K562 (cell line): ENCODE data around the gene CEBPB. TPM values are rescaled to one million over a fixed set of nuclear protein-coding genes. Genes with fewer than 3 reads are reported as not detected.
"Not testable (repeated sequence)": the region's sequence is repeated elsewhere in the genome, so short reads cannot be mapped to it uniquely, and the experiment has no call there.

Experiments used
- ATAC-seq: fragments of 200-7000 bp; cut with Tn5 transposase; 3 replicates; pipeline ENCODE4 v1.9.1; 2020; ENCODE audit warnings: moderate library complexity
- BruUV-seq: library from RNA; stranded (reverse); fragments of 400-500 nt; replicated peaks from 2 replicates; lab custom pipeline; 2021; lab: Mats Ljungman, UMichigan
- CTCF ChIA-PET: fragments of 300-600 bp; formaldehyde crosslinking; extraction: SDS; loops from one replicate; lab custom pipeline; 2021; ENCODE audit warnings: low intra/inter-chr PET ratio; lab: Yijun Ruan, JAX
- POLR2A ChIA-PET: fragments of 300-600, 350-650 bp; sonication (Branson Sonifier 250); formaldehyde crosslinking; extraction: SDS; loops from one replicate; lab custom pipeline; 2021; ENCODE audit warnings: antibody characterized with exemption, inconsistent platforms; lab: Yijun Ruan, JAX
- DNase-seq, 4 experiments: peaks; one replicate each; pipeline versions ENCODE4 v3.0.0 to v3.0.0-alpha.2; 2011 to 2018; ENCODE audit warnings: low spot score in 3 of 4, mixed read lengths in 3 of 4; ENCODE audit errors: extremely low read depth in 1 of 4
- FAIRE-seq: peaks from 2 replicates; lab custom pipeline; 2011; peaks lifted over from hg19 to GRCh38; lab: Jason Lieb, UNC
- H2AFZ ChIP-seq: 2 replicates; pipeline ENCODE4 v1.6.0; 2011; ENCODE audit warnings: low read depth, low read length, control low read depth, inconsistent platforms
- H3K27ac ChIP-seq: fragments of 200-600 bp; 3 replicates; pipeline ENCODE4 v1.8.0; 2011; ENCODE audit warnings: low read depth, mild to moderate bottlenecking, control low read depth, inconsistent platforms, low read length, moderate library complexity, mixed read lengths; ENCODE audit errors: extremely low read depth
- H3K27me3 ChIP-seq, 2 experiments: fragments of 300-600 bp in 1 of 2; 2 replicates in 1 of 2; 3 replicates in 1 of 2; pipeline versions ENCODE4 v1.6.0 to v1.8.0; 2011; ENCODE audit warnings: inconsistent platforms in 2 of 2, low read length in 2 of 2, mild to moderate bottlenecking in 1 of 2, mixed read lengths in 1 of 2, moderate library complexity in 1 of 2; ENCODE audit not compliant: control insufficient read depth in 2 of 2, insufficient read depth in 2 of 2
- H3K36me3 ChIP-seq: fragments of 300-600 bp; 3 replicates; pipeline ENCODE4 v1.8.0; 2011; ENCODE audit warnings: mild to moderate bottlenecking, low read length, inconsistent platforms; ENCODE audit not compliant: control insufficient read depth, insufficient read depth
- H3K4me1 ChIP-seq, 2 experiments: fragments of 200-600 bp in 1 of 2; replicated peaks in 1 of 2; 2 replicates in 1 of 2; 3 replicates in 1 of 2; pipeline versions ENCODE4 v1.5.1 to v1.8.0; 2011; ENCODE audit warnings: inconsistent platforms in 2 of 2, low read length in 2 of 2, mild to moderate bottlenecking in 1 of 2, mixed read lengths in 1 of 2, moderate library complexity in 1 of 2; ENCODE audit not compliant: control insufficient read depth in 2 of 2, insufficient read depth in 2 of 2
- H3K4me2 ChIP-seq: 2 replicates; pipeline ENCODE4 v1.6.1; 2011; ENCODE audit warnings: low read length, control low read depth, inconsistent platforms, mixed read lengths; ENCODE audit not compliant: insufficient read depth
- H3K4me3 ChIP-seq: fragments of 200-600 bp; sonication (generic), shearing (Covaris generic); 2 replicates; pipeline ENCODE4 v1.5.1; 2016; ENCODE audit warnings: control low read depth, inconsistent platforms
- H3K79me2 ChIP-seq: fragments of 200-600 bp; 3 replicates; pipeline ENCODE4 v1.8.0; 2011; ENCODE audit warnings: low read length, inconsistent platforms; ENCODE audit not compliant: control insufficient read depth, insufficient read depth
- H3K9ac ChIP-seq, 2 experiments: 2 replicates each; pipeline versions ENCODE4 v1.6.0 to v1.6.1; 2011; ENCODE audit warnings: low read depth in 2 of 2, low read length in 2 of 2, control low read depth in 1 of 2, inconsistent platforms in 1 of 2, mild to moderate bottlenecking in 1 of 2, mixed read lengths in 1 of 2; ENCODE audit not compliant: insufficient read depth in 1 of 2
- H3K9me1 ChIP-seq: one replicate; pipeline ENCODE4 v1.6.0; 2011; ENCODE audit warnings: inconsistent platforms, mild to moderate bottlenecking, low read length, moderate library complexity; ENCODE audit not compliant: control insufficient read depth, insufficient read depth
- H3K9me3 ChIP-seq: replicated peaks from 2 replicates; pipeline ENCODE4 v1.5.1; 2011; ENCODE audit warnings: low read depth, low read length, inconsistent platforms; ENCODE audit not compliant: control insufficient read depth, insufficient read depth
- H4K20me1 ChIP-seq: replicated peaks from 2 replicates; pipeline ENCODE4 v1.6.1; 2011; ENCODE audit warnings: low read length, inconsistent platforms, mixed read lengths; ENCODE audit not compliant: control insufficient read depth, insufficient read depth
- BCOR ChIP-seq: fragments of 450-650 bp; IDR thresholded peaks from 2 replicates; pipeline ENCODE4 v1.6.1; 2016
- C11orf30 ChIP-seq: fragments of 450-650 bp; IDR thresholded peaks from 2 replicates; pipeline ENCODE4 v1.6.1; 2016; ENCODE audit warnings: low read depth, mild to moderate bottlenecking
- ELF2 ChIP-seq: fragments of 250-450 bp; sonication (Bioruptor Pico); IDR thresholded peaks from 2 replicates; pipeline ENCODE4 v1.5.0; 2021; ENCODE audit warnings: mild to moderate bottlenecking
- GTF2F1 ChIP-seq: IDR thresholded peaks from 2 replicates; pipeline ENCODE4 v1.6.1; 2011; ENCODE audit warnings: low read depth, low read length, improper control_type of control experiment
- KDM1A ChIP-seq, 2 experiments: fragments of 450-650 bp; IDR thresholded peaks; 2 replicates each; pipeline ENCODE4 v1.6.1; 2016; ENCODE audit warnings: mild to moderate bottlenecking in 2 of 2
- RBM25 ChIP-seq: fragments of 200-400 bp; formaldehyde crosslinking; IDR thresholded peaks from 2 replicates; pipeline ENCODE4 v1.6.1; 2018; ENCODE audit warnings: low read length, low read depth, moderate library complexity; ENCODE audit not compliant: severe bottlenecking
- WGBS: fragments of 100-300 bp; shearing (Covaris generic); methylation state at CpG from one replicate; pipeline ENCODE4 v1.1.6; 2016; ENCODE audit warnings: low coverage, mixed read lengths; ENCODE audit not compliant: insufficient coverage; ENCODE audit errors: missing lambda C conversion rate; 5-methylcytosine and 5-hydroxymethylcytosine counted together
- in situ Hi-C: fragments of 300-500 bp; cut with MboI; formaldehyde crosslinking; loops from 4 replicates; pipeline ENCODE4 v1.15.0; 2018; ENCODE audit warnings: inconsistent platforms, mixed read lengths
- intact Hi-C: fragments of 100-400 bp; cut with micrococcal nuclease; formaldehyde crosslinking; loops from 2 replicates; pipeline ENCODE4 v1.14.2; 2022
- polyA plus RNA-seq, 8 experiments: library from polyadenylated mRNA; depleted of rRNA in 4 of 8; stranded (reverse) in 5 of 8; unstranded in 3 of 8; fragments of >200 nt; fragmentation: Nextera tagmentation in 2 of 8; fragmentation: Illumina TruSeq in 1 of 8; extraction: Ambion mirVana in 2 of 8; extraction: Trizol in 1 of 8; gene quantifications; 2 replicates each; pipeline versions ENCODE4 v1.2.1 to v1.2.3, GENCODE V29; 2011 to 2014; ENCODE audit warnings: inconsistent platforms in 1 of 8, missing spikeins in 1 of 8
- total RNA-seq, 7 experiments: library from RNA; depleted of rRNA in 6 of 7; stranded (reverse); fragments of >200 nt in 6 of 7; fragmentation: Illumina TruSeq in 2 of 7; extraction: Trizol in 2 of 7; gene quantifications; 2 replicates each; pipeline versions ENCODE4 v1.2.1 to v1.2.3, GENCODE V29; 2011 to 2021; ENCODE audit warnings: low replicate concordance in 1 of 7

Gene CEBPB
- total and polyA plus RNA-seq, 9 of the 15 experiments (the other 6 are each of a cell fraction or from before 2014, with no cell fraction given), result 1.2 to 72.6 (median 7.8) TPM

GRCh38 chr20:50161494-50161893 lies 29.1 kb upstream of the CEBPB start:
- peaks cover 28 to 30% of the 10 kb centered on the region in 2 experiments; a peak in 4 of 5 replicates for H3K4me1 ChIP-seq
- H3K9ac ChIP-seq, H4K20me1 ChIP-seq, in situ Hi-C loops, H3K4me3 ChIP-seq, DNase-seq, H3K36me3 ChIP-seq, H3K27ac ChIP-seq, CTCF ChIA-PET, intact Hi-C loops, H3K79me2 ChIP-seq, BruUV-seq, H2AFZ ChIP-seq, FAIRE-seq, H3K9me3 ChIP-seq, H3K27me3 ChIP-seq, ATAC-seq, H3K9me1 ChIP-seq, H3K4me2 ChIP-seq: not testable (repeated sequence)
- 85% methylated on average over 5 of the region's 7 CpGs for WGBS
- peak; percentile 54 for TF ChIP-seq RBM25
- peak; percentile 86 for TF ChIP-seq BCOR
- TF ChIP-seq KDM1A (IDR thresholded peaks at IDR 0.05), result 0 out of 4 replicates have a peak, but pooled peaks of 1 of the 2 experiments have one; percentile 12
- POLR2A ChIA-PET, result interaction anchor here (1.2 to 1.9 kb wide), 2 partner anchors 8 to 12 kb away, joined by 3 to 6 read pairs; partner anchors contain the start of gene PEDS1

GRCh38 chr20:50163570-50164317 lies 26.9 kb upstream of the CEBPB start:
- ChIA-PET CTCF (no interaction called here), POLR2A (interaction anchor here (0.6 kb wide), 1 partner anchor 11 kb away, joined by 3 read pairs; the partner anchor contains the start of gene PEDS1)
- FAIRE-seq, result no peak
- no peaks in the 10 kb centered on the region for H3K27me3 ChIP-seq
- in situ Hi-C loops, result no loop called here
- no peaks in the 10 kb centered on the region for H3K36me3 ChIP-seq
- ATAC-seq, result no peak
- H4K20me1 ChIP-seq, result no peaks in the 10 kb centered on the region
- BruUV-seq, result no TSS peak
- peak overlapping the region; percentile 45; the same call in 2 of the 3 replicates for H3K27ac ChIP-seq
- no peak overlapping the region for H3K4me3 ChIP-seq
- H3K9me1 ChIP-seq, result no peaks in the 10 kb centered on the region
- no peaks in the 10 kb centered on the region for H3K79me2 ChIP-seq
- no peak overlapping the region; the same call in 1 of the 2 replicates for H3K4me2 ChIP-seq
- H2AFZ ChIP-seq, result peak overlapping the region; percentile 62
- H3K9me3 ChIP-seq, result no peaks in the 10 kb centered on the region
- TF ChIP-seq C11orf30 (no peak), GTF2F1 (no peak), ELF2 (CRISPR knock-in tag) (no peak)
- peaks cover 34 to 38% of the 10 kb centered on the region in 2 experiments; a peak in 4 of 5 replicates for H3K4me1 ChIP-seq
- peak in 3 of 4 experiments; percentile 2 to 33 (median 28) for DNase-seq
- peak overlapping the region; percentile 17 to 65; a peak in 3 of 4 replicates for H3K9ac ChIP-seq
- intact Hi-C loops, result no loop called here
- 71% methylated on average over 9 of the region's 9 CpGs for WGBS
